ENCODE data around the gene MRPL49.

MRPL49 gene

GRCh38 chr11:65107751-65108468 is 14.2 kb upstream of the MRPL49 start:
- Histone ChIP-seq H3K4me2 (no peak overlapping the region), H3K9me3 (replicated peaks in 1 of 11) (no peaks in the 10 kb centered on the region), H3K9ac (no peak overlapping the region), H3K36me3 (peaks cover 41 to 69% (median 51%) of the 10 kb centered on the region in 11 experiments), H3K27ac (no peak overlapping the region), H3K27me3 (no peaks in the 10 kb centered on the region), H3K4me3 (no peak overlapping the region), H4K20me1 (peaks cover 0 to 89% (median 49%) of the 10 kb centered on the region in 11 experiments; a peak in 19 of 22 replicates), H3K4me1 (peaks cover 14 to 30% (median 25%) of the 10 kb centered on the region in 10 experiments)
- TF ChIP-seq Cebpa-rat (IDR thresholded peaks at IDR 0.05), result no peak

- H3K9ac ChIP-seq, result no peak overlapping the region
- H3K4me1 ChIP-seq, result peaks cover 21 to 37% (median 32%) of the 10 kb centered on the region in 10 experiments
- peaks cover 0 to 84% (median 48%) of the 10 kb centered on the region in 11 experiments; a peak in 19 of 22 replicates for H4K20me1 ChIP-seq
- TF ChIP-seq Cebpa-rat (IDR thresholded peaks at IDR 0.05), result no peak
- no peak overlapping the region for H3K27ac ChIP-seq
- H3K36me3 ChIP-seq, result peaks cover 34 to 62% (median 48%) of the 10 kb centered on the region in 11 experiments
- no peaks in the 10 kb centered on the region for H3K27me3 ChIP-seq
- H3K9me3 ChIP-seq (replicated peaks in 1 of 11), result no peaks in the 10 kb centered on the region
- H3K4me2 ChIP-seq, result no peak overlapping the region
- no peak overlapping the region for H3K4me3 ChIP-seq
These were observed 13.5 kb upstream of the MRPL49 start for GRCh38 chr11:65108469-65109123.

GRCh38 chr11:65109231-65110198 is 12.6 kb upstream of the MRPL49 start:
- Histone ChIP-seq H3K4me1 (peaks cover 25 to 46% (median 41%) of the 10 kb centered on the region in 10 experiments), H4K20me1 (peaks cover 0 to 78% (median 39%) of the 10 kb centered on the region in 11 experiments; a peak in 19 of 22 replicates), H3K27ac (no peak overlapping the region), H3K9ac (peak overlapping the region in 1 of 11 experiments; percentile 50; a peak in 1 of 22 replicates), H3K36me3 (peaks cover 34 to 53% (median 44%) of the 10 kb centered on the region in 11 experiments), H3K4me2 (peak overlapping the region in 1 of 11 experiments; percentile 97; a peak in 1 of 22 replicates), H3K9me3 (replicated peaks in 1 of 11) (no peaks in the 10 kb centered on the region), H3K27me3 (no peaks in the 10 kb centered on the region), H3K4me3 (no peak overlapping the region)
- TF ChIP-seq Cebpa-rat (IDR thresholded peaks at IDR 0.05), result no peak

GRCh38 chr11:65110354-65110861 is 11.7 kb upstream of the MRPL49 start:
- Histone ChIP-seq H3K27ac (0 out of 22 replicates have a peak overlapping the region, but pooled peaks of 1 of the 11 experiments have one; percentile 2), H3K27me3 (no peaks in the 10 kb centered on the region), H3K9ac (peak overlapping the region in 8 of 11 experiments; percentile 27 to 61 (median 46); a peak in 12 of 22 replicates), H3K4me1 (peaks cover 27 to 55% (median 45%) of the 10 kb centered on the region in 10 experiments), H3K4me3 (no peak overlapping the region), H3K9me3 (replicated peaks in 1 of 11) (no peaks in the 10 kb centered on the region), H3K4me2 (peak overlapping the region; percentile 18 to 100 (median 98); a peak in 21 of 22 replicates), H4K20me1 (peaks cover 0 to 76% (median 36%) of the 10 kb centered on the region in 11 experiments; a peak in 19 of 22 replicates), H3K36me3 (peaks cover 32 to 52% (median 43%) of the 10 kb centered on the region in 11 experiments)
- TF ChIP-seq Cebpa-rat (IDR thresholded peaks at IDR 0.05), result no peak

GRCh38 chr11:65111159-65111743 is 10.9 kb upstream of the MRPL49 start:
- H3K36me3 ChIP-seq, result peaks cover 30 to 52% (median 43%) of the 10 kb centered on the region in 11 experiments; a peak in 21 of 22 replicates
- H3K4me1 ChIP-seq, result peaks cover 35 to 64% (median 54%) of the 10 kb centered on the region in 10 experiments
- no peak for TF ChIP-seq Cebpa-rat (IDR thresholded peaks at IDR 0.05)
- H3K9ac ChIP-seq, result peak overlapping the region in 3 of 11 experiments; percentile 35 to 61 (median 43); a peak in 4 of 22 replicates
- H3K27me3 ChIP-seq, result no peaks in the 10 kb centered on the region
- H3K27ac ChIP-seq, result no peak overlapping the region
- peak overlapping the region; percentile 95 to 100 (median 99) for H3K4me2 ChIP-seq
- no peaks in the 10 kb centered on the region for H3K9me3 ChIP-seq (replicated peaks in 1 of 11)
- H4K20me1 ChIP-seq, result peaks cover 0 to 75% (median 40%) of the 10 kb centered on the region in 11 experiments; a peak in 19 of 22 replicates
- H3K4me3 ChIP-seq, result peak overlapping the region in 5 of 10 experiments; percentile 57 to 76 (median 69); a peak in 10 of 20 replicates

- Histone ChIP-seq H3K27ac (peak within 1 kb of the TSS; percentile 24 to 69 (median 55); a peak in 20 of 22 replicates), H3K4me2 (peak within 1 kb of the TSS; percentile 95 to 100 (median 99)), H3K4me3 (peak within 1 kb of the TSS; percentile 57 to 76 (median 66)), H3K27me3 (no peaks in the 10 kb centered on the region), H3K9me3 (replicated peaks in 1 of 11) (no peaks in the 10 kb centered on the region), H3K4me1 (peaks cover 41 to 71% (median 61%) of the 10 kb centered on the region in 10 experiments), H3K36me3 (peaks cover 30 to 51% (median 45%) of the 10 kb centered on the region in 11 experiments; a peak in 21 of 22 replicates), H4K20me1 (peaks cover 0 to 75% (median 39%) of the 10 kb centered on the region in 11 experiments; a peak in 19 of 22 replicates), H3K9ac (peak within 1 kb of the TSS; percentile 62 to 86 (median 76))
- no peak for TF ChIP-seq Cebpa-rat (IDR thresholded peaks at IDR 0.05)
These were observed 10.2 kb upstream of the MRPL49 start, which contains the start of gene TM7SF2 for GRCh38 chr11:65111744-65112545. Gene TM7SF2 (plus strand): TSS chr11:65111872. CDS start chr11:65112016, 144 bp downstream.
